ENCODE results near the gene DCBLD2.
A peak's percentile ranks its signal among the peaks of the same experiment; 100 is the strongest.

The DCBLD2 gene

GRCh38 chr3:98901392-98902350, at the start of gene DCBLD2:
Gene DCBLD2, minus strand, starts transcription at chr3:98901695. Its CDS starts 369 bp downstream, at chr3:98901326.
- peak; percentile 99 for DNase-seq (ENCODE audit: low read depth in 2 of 2)

GRCh38 chr3:98945666-98946065, 44.2 kb upstream of the DCBLD2 start:
- no peak for DNase-seq (ENCODE audit: low read depth in 2 of 2)

- DNase-seq (ENCODE audit: low read depth in 2 of 2) = peak in 1 of 2 experiments; percentile 19
Measured at GRCh38 chr3:98945101-98945524, 43.6 kb upstream of the DCBLD2 start.

GRCh38 chr3:98930413-98930812, 28.9 kb upstream of the DCBLD2 start:
- DNase-seq (ENCODE audit: low read depth in 2 of 2) = no peak

GRCh38 chr3:98921957-98922356, 20.5 kb upstream of the DCBLD2 start:
- DNase-seq (ENCODE audit: low read depth in 2 of 2) = no peak

GRCh38 chr3:98920166-98920565, 18.7 kb upstream of the DCBLD2 start:
- DNase-seq (ENCODE audit: low read depth in 2 of 2) = no peak

GRCh38 chr3:98918586-98918985, 17.1 kb upstream of the DCBLD2 start:
- no peak for DNase-seq (ENCODE audit: low read depth in 2 of 2)

- no peak for DNase-seq (ENCODE audit: low read depth in 2 of 2)
Measured at GRCh38 chr3:98917608-98918007, 16.1 kb upstream of the DCBLD2 start.

- DNase-seq (ENCODE audit: low read depth in 2 of 2) = no peak
Measured at GRCh38 chr3:98914210-98915080, 12.9 kb upstream of the DCBLD2 start.

GRCh38 chr3:98912448-98912847, 11.0 kb upstream of the DCBLD2 start:
- DNase-seq (ENCODE audit: low read depth in 2 of 2) = no peak

GRCh38 chr3:98906230-98906629, 4.7 kb upstream of the DCBLD2 start:
- DNase-seq (ENCODE audit: low read depth in 2 of 2) = peak; percentile 73 to 79

- DNase-seq (ENCODE audit: low read depth in 2 of 2) = no peak
Measured at GRCh38 chr3:98903705-98904481, 2.4 kb upstream of the DCBLD2 start.

- DNase-seq (ENCODE audit: low read depth in 2 of 2) = no peak
Measured at GRCh38 chr3:98903099-98903498, 1.6 kb upstream of the DCBLD2 start.

GRCh38 chr3:98902351-98902740, 851 bp upstream of the DCBLD2 start:
- no peak for DNase-seq (ENCODE audit: low read depth in 2 of 2)

- no peak for DNase-seq (ENCODE audit: low read depth in 2 of 2)
Measured at GRCh38 chr3:98901119-98901391, 440 bp downstream of the DCBLD2 start.

GRCh38 chr3:98900265-98901118, 1.0 kb downstream of the DCBLD2 start:
- DNase-seq (ENCODE audit: low read depth in 2 of 2) = no peak

GRCh38 chr3:98897701-98898100, 3.8 kb downstream of the DCBLD2 start:
- no peak for DNase-seq (ENCODE audit: low read depth in 2 of 2)

- no peak for DNase-seq (ENCODE audit: low read depth in 2 of 2)
Measured at GRCh38 chr3:98894791-98895576, 6.5 kb downstream of the DCBLD2 start.

- no peak for DNase-seq (ENCODE audit: low read depth in 2 of 2)
Measured at GRCh38 chr3:98893740-98894139, 7.8 kb downstream of the DCBLD2 start.

- DNase-seq (ENCODE audit: low read depth in 2 of 2) = no peak
Measured at GRCh38 chr3:98892263-98892662, 9.2 kb downstream of the DCBLD2 start.
